Endothelial cell of umbilical vein (primary cell): ENCODE measurements around the gene SPON1.
"Not testable (repeated sequence)": the region's sequence is repeated elsewhere in the genome, so short reads cannot be mapped to it uniquely, and the experiment has no call there.

Experiments used
- CTCF ChIP-seq, 2 donors: IDR thresholded peaks; 1 replicate in 1 of 2; 2 replicates in 1 of 2; pipeline ENCODE4 v1.5.1; 2011; ENCODE audit warnings: low read length in 2 of 2, mild to moderate bottlenecking in 2 of 2, moderate library complexity in 2 of 2, control low read depth in 1 of 2, inconsistent platforms in 1 of 2, low read depth in 1 of 2; ENCODE audit not compliant: insufficient read depth in 1 of 2; ENCODE audit errors: extremely low read depth in 1 of 2
- JUN ChIP-seq: IDR thresholded peaks from 2 replicates; pipeline ENCODE4 v1.6.1; 2011; ENCODE audit warnings: borderline replicate concordance, low read depth; ENCODE audit not compliant: insufficient read length, insufficient read depth
- POLR2A ChIP-seq: IDR thresholded peaks from 2 replicates; pipeline ENCODE4 v1.6.1; 2012; ENCODE audit warnings: low read depth, mild to moderate bottlenecking, control low read depth, low read length

GRCh38 chr11:14035526-14035925 is 73.0 kb downstream of the SPON1 start:
- TF ChIP-seq CTCF (IDR thresholded peaks at IDR 0.05; ENCODE audit: extremely low read depth in 1 of 2, insufficient read depth in 1 of 2, low read depth in 1 of 2, low read length in 2 of 2); POLR2A; JUN: not testable (repeated sequence)
